ENCODE results near the gene PPP1CA. TPM values are rescaled to one million over a fixed set of nuclear protein-coding genes. Genes with fewer than 3 reads are reported as not detected.
A peak's percentile ranks its signal among the peaks of the same experiment; 100 is the strongest.

The PPP1CA gene
- total and polyA plus RNA-seq, 3 donors from 2014 or later = 79.7 to 129 (median 100) TPM

DNA sequence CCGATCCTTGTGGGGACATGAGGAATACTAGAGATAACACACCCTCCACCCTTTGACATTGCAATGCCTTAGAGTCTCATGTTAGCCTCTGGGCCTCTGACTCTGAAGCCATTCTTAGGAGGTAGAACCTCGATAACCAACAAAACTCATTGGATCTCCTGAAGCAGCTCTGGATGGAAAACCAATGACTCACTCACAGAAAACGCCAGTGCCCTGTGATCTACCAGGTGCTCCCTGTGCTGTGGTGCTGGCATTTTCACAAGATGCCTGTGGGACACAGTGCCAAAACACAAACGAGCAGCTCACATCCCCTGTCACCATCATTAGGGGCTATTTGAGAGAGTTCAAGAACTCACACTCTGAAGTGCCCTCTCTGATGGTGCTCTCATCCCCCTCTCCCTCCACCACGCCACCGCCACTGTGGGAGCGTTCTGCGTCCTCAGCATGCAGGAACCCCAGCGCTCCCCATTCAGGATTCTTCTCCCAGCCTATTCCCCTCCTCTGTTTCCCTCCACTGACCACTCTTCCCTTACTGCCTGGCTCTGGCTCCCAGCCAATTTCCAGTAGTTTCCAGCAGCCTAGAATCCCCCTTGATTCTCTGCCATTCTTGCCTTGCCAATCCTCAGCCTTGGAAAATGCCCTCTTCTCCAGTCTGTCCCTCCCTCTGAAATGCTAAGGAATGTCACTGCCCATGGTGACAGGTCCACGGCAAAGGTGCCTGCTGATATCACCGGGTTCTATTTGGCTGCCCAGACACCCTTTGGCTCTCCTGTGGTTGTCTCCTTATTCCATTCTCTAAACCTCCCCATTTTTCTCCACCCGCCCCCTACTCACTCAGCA lies 43.6 kb downstream of the PPP1CA start:
- intact Hi-C loops (cut with DNase I; ENCODE audit: low total_unique reads) = no loop called here
- 83 to 85% methylated on average over 12 of the region's 12 CpGs for WGBS, 2 donors
- TF ChIP-seq, protein P1, sequence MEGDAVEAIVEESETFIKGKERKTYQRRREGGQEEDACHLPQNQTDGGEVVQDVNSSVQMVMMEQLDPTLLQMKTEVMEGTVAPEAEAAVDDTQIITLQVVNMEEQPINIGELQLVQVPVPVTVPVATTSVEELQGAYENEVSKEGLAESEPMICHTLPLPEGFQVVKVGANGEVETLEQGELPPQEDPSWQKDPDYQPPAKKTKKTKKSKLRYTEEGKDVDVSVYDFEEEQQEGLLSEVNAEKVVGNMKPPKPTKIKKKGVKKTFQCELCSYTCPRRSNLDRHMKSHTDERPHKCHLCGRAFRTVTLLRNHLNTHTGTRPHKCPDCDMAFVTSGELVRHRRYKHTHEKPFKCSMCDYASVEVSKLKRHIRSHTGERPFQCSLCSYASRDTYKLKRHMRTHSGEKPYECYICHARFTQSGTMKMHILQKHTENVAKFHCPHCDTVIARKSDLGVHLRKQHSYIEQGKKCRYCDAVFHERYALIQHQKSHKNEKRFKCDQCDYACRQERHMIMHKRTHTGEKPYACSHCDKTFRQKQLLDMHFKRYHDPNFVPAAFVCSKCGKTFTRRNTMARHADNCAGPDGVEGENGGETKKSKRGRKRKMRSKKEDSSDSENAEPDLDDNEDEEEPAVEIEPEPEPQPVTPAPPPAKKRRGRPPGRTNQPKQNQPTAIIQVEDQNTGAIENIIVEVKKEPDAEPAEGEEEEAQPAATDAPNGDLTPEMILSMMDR (IDR thresholded peaks at IDR 0.05) = no peak
- TF ChIP-seq POLR2A (IDR thresholded peaks at IDR 0.05) = no peak
- Histone ChIP-seq H3K27me3 (no peaks in the 10 kb centered on the region), H3K4me3 (no peak overlapping the region), H3K4me1 (peaks cover 27% of the 10 kb centered on the region), H3K9me3 (no peaks in the 10 kb centered on the region), H3K27ac (no peak overlapping the region), H3K36me3 (ENCODE audit: low read depth, missing control alignments) (no peaks in the 10 kb centered on the region)
- DNase-seq = no peak

DNA sequence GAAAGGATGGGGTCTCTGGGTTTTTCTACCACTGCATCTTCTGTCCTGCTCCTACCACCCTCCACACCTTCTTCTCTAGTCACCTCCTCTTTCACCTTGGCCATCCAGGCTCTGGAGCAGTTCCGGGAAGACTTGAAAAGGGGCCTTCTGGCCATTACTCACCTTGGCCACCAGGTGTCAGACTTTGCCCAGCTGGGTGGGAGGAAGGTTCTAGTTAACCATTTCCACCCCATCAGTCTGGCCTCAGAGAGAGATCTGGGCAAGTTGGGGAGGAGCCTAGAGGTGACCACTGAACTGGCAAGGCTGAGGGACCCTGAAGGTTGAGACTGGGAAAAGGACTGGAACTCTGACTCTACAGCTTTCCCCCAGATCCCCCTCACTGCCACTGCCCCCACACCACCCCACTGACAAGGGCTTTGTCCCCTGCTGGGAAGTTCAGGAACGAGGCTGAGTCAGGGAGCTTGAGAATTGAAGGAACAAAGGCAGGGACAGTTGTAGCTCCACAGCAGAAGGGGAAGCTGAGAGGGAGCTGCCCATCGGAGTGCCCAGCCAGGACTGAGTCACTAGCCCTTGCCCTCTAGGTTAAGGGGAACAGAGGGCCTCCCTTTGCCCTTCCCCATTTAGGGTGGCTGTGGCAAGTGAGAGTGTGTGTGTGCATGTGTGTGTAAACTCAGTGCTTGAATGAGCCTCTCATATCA lies 44.6 kb downstream of the PPP1CA start:
- Histone ChIP-seq H3K4me1 (peaks cover 34% of the 10 kb centered on the region), H3K27ac (peak overlapping the region in 1 of 2 donors; percentile 97), H3K36me3 (ENCODE audit: low read depth, missing control alignments) (no peaks in the 10 kb centered on the region), H3K9me3 (no peaks in the 10 kb centered on the region), H3K4me3 (no peak overlapping the region), H3K27me3 (no peaks in the 10 kb centered on the region)
- WGBS, 2 donors = 39 to 50% methylated on average over 3 of the region's 3 CpGs
- DNase-seq = peak; percentile 67
- TF ChIP-seq, protein P1 (IDR thresholded peaks at IDR 0.05) = peak; percentile 87 to 91 (median 89)
- no peak for TF ChIP-seq POLR2A (IDR thresholded peaks at IDR 0.05)
- intact Hi-C loops (cut with DNase I; ENCODE audit: low total_unique reads) = no loop called here

DNA sequence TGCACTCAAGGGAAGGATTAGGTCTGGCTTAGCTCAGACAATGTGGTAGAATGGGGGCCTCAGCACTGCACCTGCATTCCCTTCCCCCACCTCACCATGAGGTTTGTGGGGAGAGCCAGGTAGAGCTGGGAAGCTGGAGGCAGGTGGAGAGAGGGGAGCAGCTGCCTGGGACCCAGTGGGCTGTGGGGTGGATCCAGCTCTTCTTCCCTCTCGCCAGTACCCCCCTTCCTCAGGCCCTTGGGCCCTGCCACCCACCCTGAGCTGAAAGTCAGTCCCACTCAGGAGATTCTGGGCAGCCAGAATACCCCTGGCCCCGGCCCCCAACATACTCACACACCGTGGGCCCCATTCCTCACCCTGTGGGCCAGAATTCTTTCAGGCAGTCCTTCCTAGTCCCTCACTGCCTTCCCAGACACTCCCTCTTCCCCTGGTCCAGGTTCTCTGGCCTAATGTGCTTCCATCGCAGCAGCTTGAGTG lies 45.2 kb downstream of the PPP1CA start:
- TF ChIP-seq, protein P1 (IDR thresholded peaks at IDR 0.05) = no peak
- TF ChIP-seq POLR2A (IDR thresholded peaks at IDR 0.05) = no peak
- Histone ChIP-seq H3K27me3 (no peaks in the 10 kb centered on the region), H3K9me3 (no peaks in the 10 kb centered on the region), H3K27ac (peak overlapping the region in 1 of 2 donors; percentile 97), H3K4me3 (no peak overlapping the region), H3K36me3 (ENCODE audit: low read depth, missing control alignments) (no peaks in the 10 kb centered on the region), H3K4me1 (peaks cover 40% of the 10 kb centered on the region)
- WGBS, 2 donors = 55 to 62% methylated on average over 4 of the region's 4 CpGs
- no peak for DNase-seq
- intact Hi-C loops (cut with DNase I; ENCODE audit: low total_unique reads) = no loop called here

DNA sequence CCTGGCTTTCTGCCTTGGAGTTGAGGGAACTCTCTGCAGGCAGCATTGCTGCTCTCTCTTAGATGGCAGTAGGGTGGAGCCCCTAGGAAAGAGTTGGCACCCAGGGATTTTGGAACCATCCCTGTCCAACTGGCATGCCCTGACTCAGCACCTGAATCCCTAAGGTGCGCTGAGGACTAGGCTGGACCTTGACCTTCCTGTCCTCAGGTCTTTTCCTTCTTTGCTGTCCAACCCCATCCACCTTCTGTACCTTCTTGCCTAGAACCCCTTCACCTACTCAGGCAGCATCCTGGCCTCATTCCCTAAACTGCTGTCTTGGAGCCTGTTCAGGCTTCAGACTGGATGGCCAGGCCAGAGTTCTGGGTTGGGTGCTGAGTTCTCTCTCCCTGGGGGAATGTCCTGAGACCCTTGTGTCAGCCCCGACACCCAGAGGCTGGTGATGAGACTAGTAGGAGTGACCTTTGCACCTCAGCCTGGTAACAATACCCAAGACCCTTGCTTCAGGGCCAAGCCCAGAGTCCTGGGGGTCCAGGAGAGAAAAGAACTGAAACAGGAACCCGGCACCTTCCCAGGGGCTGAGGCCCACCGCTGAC lies 45.8 kb downstream of the PPP1CA start:
- no peak overlapping the region for H3K4me3 ChIP-seq
- DNase-seq = no peak
- WGBS, 2 donors = 85% methylated on average over 2 to 4 of the region's 4 CpGs
- H3K27ac ChIP-seq = peak overlapping the region; percentile 8 to 97
- TF ChIP-seq POLR2A (IDR thresholded peaks at IDR 0.05) = no peak
- TF ChIP-seq, protein P1 (IDR thresholded peaks at IDR 0.05) = no peak
- H3K27me3 ChIP-seq = no peaks in the 10 kb centered on the region
- H3K9me3 ChIP-seq = no peaks in the 10 kb centered on the region
- intact Hi-C loops (cut with DNase I; ENCODE audit: low total_unique reads) = no loop called here
- H3K4me1 ChIP-seq = peaks cover 43% of the 10 kb centered on the region
- no peaks in the 10 kb centered on the region for H3K36me3 ChIP-seq (ENCODE audit: low read depth, missing control alignments)
